ENCODE data around the gene TECPR1. TPM values are rescaled to one million over a fixed set of nuclear protein-coding genes. Genes with fewer than 3 reads are reported as not detected.

Gene TECPR1
- total and polyA plus RNA-seq, 4 donors = 16.7 to 73.6 (median 31.8) TPM

GRCh38 chr7:98280296-98280695 is 28.3 kb upstream of the TECPR1 start:
- DNase-seq (no peak), ATAC-seq (ENCODE audit: insufficient read depth, low FRiP score) (no peak)
- H3K27me3 ChIP-seq (ENCODE audit: control insufficient read depth in 3 of 3, insufficient read depth in 3 of 3, low read length in 2 of 3) = no peaks in the 10 kb centered on the region
- H3K4me1 ChIP-seq (ENCODE audit: control insufficient read depth in 5 of 5, insufficient read depth in 5 of 5, low read length in 5 of 5) = peaks cover 0 to 43% (median 18%) of the 10 kb centered on the region in 5 donors
- H3K9me3 ChIP-seq (ENCODE audit: control insufficient read depth in 4 of 4, insufficient read depth in 3 of 4, low read length in 3 of 4) = no peaks in the 10 kb centered on the region
- H3K9ac ChIP-seq (ENCODE audit: insufficient read depth in 1 of 2, low read length in 2 of 2) = no peak overlapping the region
- peak overlapping the region in 1 of 2 donors; percentile 93 for H3K27ac ChIP-seq (ENCODE audit: low read depth in 1 of 2, low read length in 1 of 2)
- peaks cover 0 to 8% (median 0%) of the 10 kb centered on the region in 4 donors for H3K36me3 ChIP-seq (ENCODE audit: control insufficient read depth in 4 of 4, insufficient read depth in 4 of 4, low read length in 4 of 4)
- 48 to 54% methylated on average over 7 of the region's 7 CpGs for WGBS, 2 donors
- no peak overlapping the region for H3K4me3 ChIP-seq
- TF ChIP-seq CTCF (IDR thresholded peaks at IDR 0.05; ENCODE audit: control extremely low read depth, extremely low read depth) = no peak

DNA sequence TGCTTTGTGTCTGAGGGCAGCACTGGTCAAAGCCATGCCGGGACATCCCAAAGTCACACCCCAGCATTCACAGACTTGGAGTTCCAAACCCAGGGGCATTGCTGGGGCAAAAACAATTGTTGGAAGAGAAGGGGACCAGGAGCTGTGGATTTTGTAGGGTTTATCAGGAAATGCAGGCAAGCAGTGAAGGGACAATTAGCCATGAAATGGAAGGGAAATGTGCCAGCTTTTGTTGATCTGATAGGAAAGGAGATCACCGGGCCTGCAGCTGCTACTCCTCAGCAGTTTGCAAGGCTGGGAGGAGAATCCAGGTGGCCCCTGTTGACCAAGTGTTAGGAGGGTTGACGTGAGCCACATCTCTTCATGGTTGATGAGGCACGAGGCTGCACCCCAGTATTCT is 26.9 kb upstream of the TECPR1 start:
- 73 to 74% methylated on average over 4 of the region's 4 CpGs for WGBS, 2 donors
- Histone ChIP-seq H3K9ac (ENCODE audit: insufficient read depth in 1 of 2, low read length in 2 of 2) (no peak overlapping the region), H3K36me3 (ENCODE audit: control insufficient read depth in 4 of 4, insufficient read depth in 4 of 4, low read length in 4 of 4) (peaks cover 0 to 8% (median 0%) of the 10 kb centered on the region in 4 donors), H3K27ac (ENCODE audit: low read depth in 1 of 2, low read length in 1 of 2) (peak overlapping the region in 1 of 2 donors; percentile 5), H3K27me3 (ENCODE audit: control insufficient read depth in 3 of 3, insufficient read depth in 3 of 3, low read length in 2 of 3) (no peaks in the 10 kb centered on the region), H3K4me1 (ENCODE audit: control insufficient read depth in 5 of 5, insufficient read depth in 5 of 5, low read length in 5 of 5) (peaks cover 0 to 30% (median 11%) of the 10 kb centered on the region in 5 donors), H3K9me3 (ENCODE audit: control insufficient read depth in 4 of 4, insufficient read depth in 3 of 4, low read length in 3 of 4) (no peaks in the 10 kb centered on the region), H3K4me3 (no peak overlapping the region)
- TF ChIP-seq CTCF (IDR thresholded peaks at IDR 0.05; ENCODE audit: control extremely low read depth, extremely low read depth) = no peak
- ATAC-seq (ENCODE audit: insufficient read depth, low FRiP score) (no peak), DNase-seq (no peak)

DNA sequence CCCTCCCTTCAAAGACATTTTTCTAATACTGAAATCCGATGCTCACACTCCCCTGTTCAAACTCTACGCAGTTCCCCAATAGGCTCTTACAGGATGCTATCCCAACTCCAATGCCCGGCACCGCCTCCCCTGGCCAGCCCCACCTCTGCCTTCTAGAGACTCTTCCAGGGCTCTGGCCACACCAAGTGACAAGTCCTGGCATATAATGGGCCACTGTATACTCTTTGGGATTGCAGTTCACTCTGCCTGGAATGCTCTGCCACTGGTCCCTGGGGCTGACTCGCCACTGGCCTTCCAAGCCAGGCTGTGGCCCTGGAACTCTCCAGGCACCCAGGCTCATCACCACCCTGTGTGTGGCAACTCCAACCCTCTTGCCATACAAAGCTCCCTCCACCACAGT is 26.4 kb upstream of the TECPR1 start:
- no peak for ATAC-seq (ENCODE audit: insufficient read depth, low FRiP score)
- TF ChIP-seq CTCF (IDR thresholded peaks at IDR 0.05; ENCODE audit: control extremely low read depth, extremely low read depth) = no peak
- no peaks in the 10 kb centered on the region for H3K27me3 ChIP-seq (ENCODE audit: control insufficient read depth in 3 of 3, insufficient read depth in 3 of 3, low read length in 2 of 3)
- no peak overlapping the region for H3K9ac ChIP-seq (ENCODE audit: insufficient read depth in 1 of 2, low read length in 2 of 2)
- H3K36me3 ChIP-seq (ENCODE audit: control insufficient read depth in 4 of 4, insufficient read depth in 4 of 4, low read length in 4 of 4) = peaks cover 0 to 3% (median 0%) of the 10 kb centered on the region in 4 donors
- H3K9me3 ChIP-seq (ENCODE audit: control insufficient read depth in 4 of 4, insufficient read depth in 3 of 4, low read length in 3 of 4) = no peaks in the 10 kb centered on the region
- H3K27ac ChIP-seq (ENCODE audit: low read depth in 1 of 2, low read length in 1 of 2) = no peak overlapping the region
- DNase-seq = no peak
- peaks cover 0 to 24% (median 11%) of the 10 kb centered on the region in 5 donors for H3K4me1 ChIP-seq (ENCODE audit: control insufficient read depth in 5 of 5, insufficient read depth in 5 of 5, low read length in 5 of 5)
- WGBS, 2 donors = 83 to 90% methylated on average over 5 of the region's 5 CpGs
- no peak overlapping the region for H3K4me3 ChIP-seq

- Histone ChIP-seq H3K4me3 (no peak overlapping the region), H3K36me3 (ENCODE audit: control insufficient read depth in 4 of 4, insufficient read depth in 4 of 4, low read length in 4 of 4) (no peaks in the 10 kb centered on the region), H3K27ac (ENCODE audit: low read depth in 1 of 2, low read length in 1 of 2) (peak overlapping the region in 1 of 2 donors; percentile 26), H3K9ac (ENCODE audit: insufficient read depth in 1 of 2, low read length in 2 of 2) (peak overlapping the region in 1 of 2 donors; percentile 23), H3K9me3 (ENCODE audit: control insufficient read depth in 4 of 4, insufficient read depth in 3 of 4, low read length in 3 of 4) (no peaks in the 10 kb centered on the region), H3K27me3 (ENCODE audit: control insufficient read depth in 3 of 3, insufficient read depth in 3 of 3, low read length in 2 of 3) (no peaks in the 10 kb centered on the region), H3K4me1 (ENCODE audit: control insufficient read depth in 5 of 5, insufficient read depth in 5 of 5, low read length in 5 of 5) (peaks cover 0 to 12% (median 4%) of the 10 kb centered on the region in 5 donors)
- ATAC-seq (ENCODE audit: insufficient read depth, low FRiP score) (peak; percentile 51), DNase-seq (peak; percentile 41 to 82 (median 80))
- no peak for TF ChIP-seq CTCF (IDR thresholded peaks at IDR 0.05; ENCODE audit: control extremely low read depth, extremely low read depth)
- WGBS, 2 donors = 29 to 33% methylated on average over 5 of the region's 5 CpGs
These were observed 24.3 kb upstream of the TECPR1 start for GRCh38 chr7:98276241-98276761.
